Sigmoid colon (tissue), 7 donors: ENCODE data around the gene EDARADD. TPM values are rescaled to one million over a fixed set of nuclear protein-coding genes. Genes with fewer than 3 reads are reported as not detected.

Experiments
- DNase-seq: peaks from one replicate; pipeline ENCODE4 v3.0.0-alpha.2; 2019
- H3K27ac ChIP-seq, 4 donors: fragments of 200-600 bp; sonication (generic); one replicate each; pipeline ENCODE4 v1.5.1; 2016 to 2019; ENCODE audit warnings: mild to moderate bottlenecking in 1 of 4
- H3K27me3 ChIP-seq, 3 donors: fragments of 200-600 bp; sonication (generic); one replicate each; pipeline ENCODE4 v1.5.1; 2019; ENCODE audit warnings: mild to moderate bottlenecking in 1 of 3
- H3K36me3 ChIP-seq, 4 donors: fragments of 200-600 bp; sonication (generic); one replicate each; pipeline ENCODE4 v1.5.1; 2016 to 2019
- H3K4me1 ChIP-seq, 4 donors: fragments of 200-600 bp; sonication (generic); one replicate each; pipeline ENCODE4 v1.5.1; 2017 to 2019
- H3K4me3 ChIP-seq, 4 donors: fragments of 200-600 bp; sonication (generic); one replicate each; pipeline ENCODE4 v1.5.1; 2017 to 2019; ENCODE audit warnings: mild to moderate bottlenecking in 2 of 4, moderate library complexity in 1 of 4
- H3K9me3 ChIP-seq, 4 donors: fragments of 200-600 bp in 3 of 4; sonication (generic) in 3 of 4; one replicate each; pipeline versions ENCODE4 v1.5.1 to v1.6.1; 2013 to 2019
- EP300 ChIP-seq, 4 donors: sonication (generic); formaldehyde crosslinking; IDR thresholded peaks; one replicate each; pipeline ENCODE4 v1.6.1; 2017; ENCODE audit warnings: antibody characterized with exemption in 4 of 4
- POLR2A ChIP-seq, 2 donors: fragments of 450-650 bp; IDR thresholded peaks; one replicate each; pipeline ENCODE4 v1.6.1; 2016; ENCODE audit warnings: antibody characterized with exemption in 2 of 2, mild to moderate bottlenecking in 2 of 2, moderate library complexity in 2 of 2
- POLR2AphosphoS5 ChIP-seq, 4 donors: sonication (generic); formaldehyde crosslinking; IDR thresholded peaks; one replicate each; pipeline ENCODE4 v1.6.1; 2017; ENCODE audit warnings: antibody characterized with exemption in 4 of 4
- WGBS, 2 donors: extraction: QIAGEN DNeasy Blood & Tissue Kit; methylation state at CpG; one replicate each; pipeline ENCODE4 v1.1.7; 2013; 5-methylcytosine and 5-hydroxymethylcytosine counted together
- intact Hi-C: fragments of 100-400 bp; cut with DNase I; formaldehyde crosslinking; loops from one replicate; pipeline ENCODE4 v1.15.1; 2023
- polyA plus RNA-seq, 3 donors: library from polyadenylated mRNA; stranded (reverse); fragments of 200-250 nt; gene quantifications; one replicate each; pipeline ENCODE4 v1.2.3, GENCODE V29; 2013
- total RNA-seq, 4 donors: library from RNA; depleted of rRNA; stranded (reverse); fragments of >200 nt; gene quantifications; one replicate each; pipeline ENCODE4 v1.1.0, GENCODE V29; 2016
- TF ChIP-seq, protein P1 (sequence below), 4 experiments: fragments of 450-650 bp in 3 of 4; fragments of 200-600 bp in 1 of 4; IDR thresholded peaks; one replicate each; pipeline ENCODE4 v1.5.1; 2016 to 2019; ENCODE audit warnings: antibody characterized with exemption in 4 of 4, mild to moderate bottlenecking in 3 of 4, moderate library complexity in 2 of 4
- donor health status: healthy with polysubstance abuse.
- donor health status: Bipolar disorder and iron deficiency.
- donor health status: healthy.

The EDARADD gene
- total and polyA plus RNA-seq, 7 donors: under 0.01 to 0.41 TPM; not detected in 5

DNA sequence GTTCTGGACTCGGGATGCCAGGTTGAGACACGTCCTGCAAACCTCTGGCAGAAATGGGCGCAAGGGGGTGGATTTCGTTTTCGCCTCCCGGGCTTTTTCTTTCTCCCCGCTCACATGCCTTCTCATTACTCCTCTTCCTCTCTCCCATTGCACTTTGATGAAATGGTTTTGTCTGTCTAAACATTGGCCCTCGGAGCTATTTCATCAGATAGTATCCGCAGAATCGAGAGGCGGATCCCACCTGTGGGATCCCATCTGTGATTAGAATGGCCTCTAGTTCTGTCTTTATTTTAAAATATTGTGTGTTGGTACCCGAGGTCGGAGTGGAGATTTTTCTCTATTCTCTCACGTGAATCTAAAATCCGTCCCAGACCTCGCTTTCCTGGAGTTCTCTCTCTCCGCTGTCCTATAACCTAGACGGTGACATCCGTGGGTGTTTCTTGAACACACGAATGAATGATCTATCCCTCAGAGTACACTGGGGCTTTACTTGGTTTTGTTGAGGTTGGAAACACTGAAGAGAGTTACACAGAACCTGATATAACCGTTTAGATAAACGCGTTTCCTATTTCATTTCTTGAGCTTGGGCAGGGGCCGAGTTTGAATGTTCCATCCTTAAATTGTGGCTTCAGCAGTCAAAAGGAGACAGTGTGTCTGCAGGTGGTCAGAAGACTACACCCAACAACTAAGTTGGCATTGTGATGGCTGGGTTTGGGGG lies 2.0 kb downstream of the EDARADD start:
- Histone ChIP-seq H3K27me3 (peaks cover 10 to 56% (median 33%) of the 10 kb centered on the region in 3 donors), H3K4me1 (peaks cover 0 to 19% (median 14%) of the 10 kb centered on the region in 4 donors), H3K27ac (no peak overlapping the region), H3K9me3 (no peaks in the 10 kb centered on the region), H3K36me3 (no peaks in the 10 kb centered on the region), H3K4me3 (peak overlapping the region in 3 of 4 donors; percentile 45 to 62 (median 55))
- WGBS, 2 donors: 20 to 21% methylated on average over 24 of the region's 24 CpGs
- DNase-seq: no peak
- intact Hi-C loops: no loop called here
- TF ChIP-seq, protein P1, sequence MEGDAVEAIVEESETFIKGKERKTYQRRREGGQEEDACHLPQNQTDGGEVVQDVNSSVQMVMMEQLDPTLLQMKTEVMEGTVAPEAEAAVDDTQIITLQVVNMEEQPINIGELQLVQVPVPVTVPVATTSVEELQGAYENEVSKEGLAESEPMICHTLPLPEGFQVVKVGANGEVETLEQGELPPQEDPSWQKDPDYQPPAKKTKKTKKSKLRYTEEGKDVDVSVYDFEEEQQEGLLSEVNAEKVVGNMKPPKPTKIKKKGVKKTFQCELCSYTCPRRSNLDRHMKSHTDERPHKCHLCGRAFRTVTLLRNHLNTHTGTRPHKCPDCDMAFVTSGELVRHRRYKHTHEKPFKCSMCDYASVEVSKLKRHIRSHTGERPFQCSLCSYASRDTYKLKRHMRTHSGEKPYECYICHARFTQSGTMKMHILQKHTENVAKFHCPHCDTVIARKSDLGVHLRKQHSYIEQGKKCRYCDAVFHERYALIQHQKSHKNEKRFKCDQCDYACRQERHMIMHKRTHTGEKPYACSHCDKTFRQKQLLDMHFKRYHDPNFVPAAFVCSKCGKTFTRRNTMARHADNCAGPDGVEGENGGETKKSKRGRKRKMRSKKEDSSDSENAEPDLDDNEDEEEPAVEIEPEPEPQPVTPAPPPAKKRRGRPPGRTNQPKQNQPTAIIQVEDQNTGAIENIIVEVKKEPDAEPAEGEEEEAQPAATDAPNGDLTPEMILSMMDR (IDR thresholded peaks at IDR 0.05): no peak
- TF ChIP-seq EP300 (IDR thresholded peaks at IDR 0.05) (no peak), POLR2A (IDR thresholded peaks at IDR 0.05) (no peak), POLR2AphosphoS5 (IDR thresholded peaks at IDR 0.05) (no peak)

- no peak overlapping the region for H3K4me3 ChIP-seq
- 67 to 88% methylated on average over 2 of the region's 2 CpGs for WGBS, 2 donors
These were observed 2.6 kb downstream of the EDARADD start for GRCh38 chr1:236396665-236397043.

DNA sequence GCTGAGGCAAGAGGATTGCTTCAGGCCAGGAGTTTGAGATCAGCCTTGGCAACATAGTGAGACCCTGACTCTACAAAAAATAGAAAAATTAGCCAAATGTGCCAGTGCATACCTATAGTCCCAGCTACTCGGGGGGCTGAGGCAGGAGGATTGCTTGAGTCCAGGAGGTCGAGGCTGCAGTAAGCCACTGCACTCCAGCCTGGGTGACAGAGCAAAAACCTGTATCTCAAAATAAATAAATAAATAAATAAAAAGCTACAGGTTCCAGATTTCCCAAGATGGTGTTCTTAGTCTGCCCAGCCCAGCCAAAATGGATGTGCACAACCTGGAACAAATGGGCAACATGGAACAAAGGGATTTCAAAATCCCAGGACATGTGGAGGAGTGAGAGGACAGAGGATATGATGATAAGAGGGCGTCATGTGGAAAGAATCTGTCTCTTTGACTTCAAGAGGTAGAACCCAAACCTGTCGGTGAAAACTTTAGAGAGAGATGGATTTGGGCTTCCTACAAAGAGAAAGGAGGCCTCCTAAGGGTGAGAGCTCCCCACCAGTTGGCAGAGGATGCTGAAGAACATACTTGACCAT lies 3.2 kb downstream of the EDARADD start:
- no peaks in the 10 kb centered on the region for H3K36me3 ChIP-seq
- peaks cover 0 to 19% (median 14%) of the 10 kb centered on the region in 4 donors for H3K4me1 ChIP-seq
- no peak for TF ChIP-seq POLR2A (IDR thresholded peaks at IDR 0.05)
- TF ChIP-seq, protein P1 (IDR thresholded peaks at IDR 0.05): no peak
- no peak for TF ChIP-seq POLR2AphosphoS5 (IDR thresholded peaks at IDR 0.05)
- TF ChIP-seq EP300 (IDR thresholded peaks at IDR 0.05): no peak
- no peak overlapping the region for H3K4me3 ChIP-seq
- no peak overlapping the region for H3K27ac ChIP-seq
- 83 to 91% methylated on average over 4 of the region's 4 CpGs for WGBS, 2 donors
- intact Hi-C loops: no loop called here
- H3K9me3 ChIP-seq: no peaks in the 10 kb centered on the region
- no peak for DNase-seq
- peaks cover 10 to 56% (median 33%) of the 10 kb centered on the region in 3 donors for H3K27me3 ChIP-seq

More at GRCh38 chr1:236396665-236397043, 2.6 kb downstream of the EDARADD start:
- Histone ChIP-seq H3K27ac (no peak overlapping the region), H3K36me3 (no peaks in the 10 kb centered on the region), H3K4me1 (peaks cover 0 to 19% (median 14%) of the 10 kb centered on the region in 4 donors), H3K27me3 (peaks cover 10 to 56% (median 33%) of the 10 kb centered on the region in 3 donors), H3K9me3 (no peaks in the 10 kb centered on the region)
- TF ChIP-seq POLR2A (IDR thresholded peaks at IDR 0.05): no peak
- TF ChIP-seq, protein P1 (IDR thresholded peaks at IDR 0.05): no peak
- no peak for TF ChIP-seq EP300 (IDR thresholded peaks at IDR 0.05)
- no peak for TF ChIP-seq POLR2AphosphoS5 (IDR thresholded peaks at IDR 0.05)
- no peak for DNase-seq
- intact Hi-C loops: no loop called here

DNA sequence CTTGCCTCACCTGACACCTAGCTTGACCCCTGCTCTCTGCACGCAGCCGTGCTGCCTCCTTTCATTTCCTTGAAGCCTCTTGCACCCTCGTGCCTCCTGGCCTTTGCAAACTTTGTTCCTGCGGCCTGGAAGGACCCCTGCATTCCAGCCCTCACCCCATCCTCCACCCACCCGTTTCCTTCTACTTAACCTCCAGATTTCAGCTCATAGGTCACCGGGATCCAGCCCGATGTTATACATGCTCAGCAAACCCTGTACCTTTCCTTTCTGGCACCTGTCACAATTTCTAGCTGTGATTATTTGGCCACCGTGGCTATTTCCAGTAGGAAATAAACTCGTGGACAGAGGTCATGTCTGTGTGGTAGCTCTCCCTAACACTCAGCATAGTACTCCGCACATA lies 4.5 kb downstream of the EDARADD start:
- DNase-seq: no peak
- no peak overlapping the region for H3K4me3 ChIP-seq
- no peaks in the 10 kb centered on the region for H3K9me3 ChIP-seq
- no peak for TF ChIP-seq EP300 (IDR thresholded peaks at IDR 0.05)
- TF ChIP-seq POLR2AphosphoS5 (IDR thresholded peaks at IDR 0.05): no peak
- TF ChIP-seq, protein P1 (IDR thresholded peaks at IDR 0.05): no peak
- TF ChIP-seq POLR2A (IDR thresholded peaks at IDR 0.05): no peak
- intact Hi-C loops: no loop called here
- H3K4me1 ChIP-seq: peaks cover 0 to 19% (median 14%) of the 10 kb centered on the region in 4 donors
- H3K27ac ChIP-seq: no peak overlapping the region
- 61 to 71% methylated on average over 10 of the region's 10 CpGs for WGBS, 2 donors
- peaks cover 10 to 56% (median 33%) of the 10 kb centered on the region in 3 donors for H3K27me3 ChIP-seq
- no peaks in the 10 kb centered on the region for H3K36me3 ChIP-seq
